HCT116 (cell line): ENCODE measurements around the gene TBATA.

Experiments
- CBX3 ChIP-seq: IDR thresholded peaks from 2 replicates; pipeline ENCODE4 v1.6.1; 2012; ENCODE audit warnings: low read depth
- CEBPB ChIP-seq: IDR thresholded peaks from 2 replicates; pipeline ENCODE4 v1.6.1; 2012; ENCODE audit warnings: low read depth
- CTCF ChIP-seq, 3 experiments: fragments of 200-600 bp in 1 of 3; sonication (generic) in 1 of 3; IDR thresholded peaks in 2 of 3; conservative IDR thresholded peaks in 1 of 3; 2 replicates each; pipeline ENCODE4 v1.5.1; 2012 to 2017; ENCODE audit warnings: low read depth in 2 of 3, low read length in 2 of 3, antibody characterized with exemption in 1 of 3, borderline replicate concordance in 1 of 3, control low read depth in 1 of 3, mild to moderate bottlenecking in 1 of 3, mixed read lengths in 1 of 3, mixed run types in 1 of 3, moderate library complexity in 1 of 3; ENCODE audit not compliant: insufficient read depth in 1 of 3
- EZH2 ChIP-seq: fragments of 200-600 bp; sonication (generic); IDR thresholded peaks from 2 replicates; pipeline ENCODE4 v1.6.1; 2017; ENCODE audit warnings: antibody characterized with exemption, mixed run types
- EZH2phosphoT487 ChIP-seq: fragments of 200-600 bp; IDR thresholded peaks from 2 replicates; pipeline ENCODE4 v1.6.1; 2018; ENCODE audit warnings: antibody characterized with exemption, borderline replicate concordance
- JUND ChIP-seq: IDR thresholded peaks from 2 replicates; pipeline ENCODE4 v1.6.1; 2012
- POLR2A ChIP-seq: IDR thresholded peaks from 2 replicates; pipeline ENCODE4 v1.7.0; 2011; ENCODE audit warnings: borderline replicate concordance; ENCODE audit not compliant: insufficient read depth, insufficient read length; ENCODE audit errors: extremely low read depth
- POLR2AphosphoS5 ChIP-seq: IDR thresholded peaks from 2 replicates; pipeline ENCODE4 v1.6.1; 2011; ENCODE audit warnings: mild to moderate bottlenecking, low read depth, low read length, moderate library complexity
- ZFX ChIP-seq: fragments of 450-650 bp; IDR thresholded peaks from 2 replicates; pipeline ENCODE4 v1.6.1; 2017
- TF ChIP-seq, protein P1 (sequence below): IDR thresholded peaks from 2 replicates; pipeline ENCODE4 v1.6.1; 2012; ENCODE audit warnings: low read depth

DNA sequence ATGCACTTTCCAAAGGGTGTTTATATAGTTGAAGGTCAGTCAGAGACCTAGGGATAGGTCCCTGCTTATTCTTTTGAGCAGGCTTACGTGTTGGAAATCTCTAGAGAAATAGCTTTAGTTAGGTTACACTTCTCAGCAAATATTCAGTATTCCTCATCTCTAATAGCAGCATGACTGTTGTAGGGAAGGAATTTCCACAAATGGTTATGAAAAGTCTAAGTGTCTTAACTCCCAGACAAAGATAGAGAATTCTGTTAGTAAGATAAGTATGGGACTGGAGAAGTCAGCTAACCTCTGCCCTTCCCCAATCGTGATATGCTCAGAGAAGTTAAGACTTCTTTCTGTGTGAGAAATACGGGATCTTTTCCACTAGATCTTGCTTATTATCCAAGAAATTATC lies 47.0 kb upstream of the TBATA start:
- no peak for TF ChIP-seq JUND
- TF ChIP-seq CBX3 = no peak
- no peak for TF ChIP-seq POLR2A
- TF ChIP-seq CTCF (IDR thresholded peaks at IDR 0.05 in 2 of 3, conservative IDR thresholded peaks at IDR 0.05 in 1 of 3; ENCODE audit: borderline replicate concordance in 1 of 3, insufficient read depth in 1 of 3, low read depth in 2 of 3, low read length in 2 of 3) = no peak
- TF ChIP-seq EZH2 = no peak
- no peak for TF ChIP-seq ZFX
- no peak for TF ChIP-seq CEBPB
- no peak for TF ChIP-seq EZH2phosphoT487
- TF ChIP-seq, protein P1, sequence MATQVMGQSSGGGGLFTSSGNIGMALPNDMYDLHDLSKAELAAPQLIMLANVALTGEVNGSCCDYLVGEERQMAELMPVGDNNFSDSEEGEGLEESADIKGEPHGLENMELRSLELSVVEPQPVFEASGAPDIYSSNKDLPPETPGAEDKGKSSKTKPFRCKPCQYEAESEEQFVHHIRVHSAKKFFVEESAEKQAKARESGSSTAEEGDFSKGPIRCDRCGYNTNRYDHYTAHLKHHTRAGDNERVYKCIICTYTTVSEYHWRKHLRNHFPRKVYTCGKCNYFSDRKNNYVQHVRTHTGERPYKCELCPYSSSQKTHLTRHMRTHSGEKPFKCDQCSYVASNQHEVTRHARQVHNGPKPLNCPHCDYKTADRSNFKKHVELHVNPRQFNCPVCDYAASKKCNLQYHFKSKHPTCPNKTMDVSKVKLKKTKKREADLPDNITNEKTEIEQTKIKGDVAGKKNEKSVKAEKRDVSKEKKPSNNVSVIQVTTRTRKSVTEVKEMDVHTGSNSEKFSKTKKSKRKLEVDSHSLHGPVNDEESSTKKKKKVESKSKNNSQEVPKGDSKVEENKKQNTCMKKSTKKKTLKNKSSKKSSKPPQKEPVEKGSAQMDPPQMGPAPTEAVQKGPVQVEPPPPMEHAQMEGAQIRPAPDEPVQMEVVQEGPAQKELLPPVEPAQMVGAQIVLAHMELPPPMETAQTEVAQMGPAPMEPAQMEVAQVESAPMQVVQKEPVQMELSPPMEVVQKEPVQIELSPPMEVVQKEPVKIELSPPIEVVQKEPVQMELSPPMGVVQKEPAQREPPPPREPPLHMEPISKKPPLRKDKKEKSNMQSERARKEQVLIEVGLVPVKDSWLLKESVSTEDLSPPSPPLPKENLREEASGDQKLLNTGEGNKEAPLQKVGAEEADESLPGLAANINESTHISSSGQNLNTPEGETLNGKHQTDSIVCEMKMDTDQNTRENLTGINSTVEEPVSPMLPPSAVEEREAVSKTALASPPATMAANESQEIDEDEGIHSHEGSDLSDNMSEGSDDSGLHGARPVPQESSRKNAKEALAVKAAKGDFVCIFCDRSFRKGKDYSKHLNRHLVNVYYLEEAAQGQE = no peak
- no peak for TF ChIP-seq POLR2AphosphoS5
